ENCODE results near the gene OCA2.

OCA2 gene

DNA sequence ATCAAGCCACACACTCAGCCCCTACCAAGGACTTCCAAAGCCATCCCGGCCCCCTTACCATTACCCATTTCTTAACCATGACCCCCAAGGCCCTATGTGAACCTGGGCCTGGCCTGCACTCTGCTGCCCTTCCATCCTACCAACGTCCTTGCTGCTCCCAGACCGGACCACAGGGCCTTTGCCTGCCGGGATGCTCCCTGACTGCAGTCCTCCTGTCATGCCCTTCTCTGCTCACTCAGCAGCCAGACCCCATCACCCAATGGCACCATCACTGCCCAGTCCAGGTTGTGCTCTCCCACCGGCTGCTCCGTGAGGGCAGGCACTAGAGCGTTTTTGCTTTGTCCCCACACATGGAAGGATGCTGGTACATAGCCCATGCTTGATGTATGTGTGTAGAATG is 73.7 kb downstream of the OCA2 start:
- no peak for DNase-seq (ENCODE audit: low read depth in 1 of 2, low spot score in 1 of 2)
- no peak overlapping the region for H3K4me3 ChIP-seq (replicated peaks; ENCODE audit: insufficient read depth, low read length)
- no peak overlapping the region for H3K27ac ChIP-seq (replicated peaks)
- H3K27me3 ChIP-seq (ENCODE audit: insufficient read depth, poor library complexity, severe bottlenecking): no peaks in the 10 kb centered on the region
- TF ChIP-seq GABPA (IDR thresholded peaks at IDR 0.05; ENCODE audit: low read depth) (no peak), POLR2AphosphoS5 (IDR thresholded peaks at IDR 0.05; ENCODE audit: low read depth) (no peak), CTCF (IDR thresholded peaks at IDR 0.05; ENCODE audit: insufficient read depth, low read length) (no peak), SPI1 (IDR thresholded peaks at IDR 0.05; ENCODE audit: borderline replicate concordance, low read depth) (no peak)
- TF ChIP-seq, protein P1, sequence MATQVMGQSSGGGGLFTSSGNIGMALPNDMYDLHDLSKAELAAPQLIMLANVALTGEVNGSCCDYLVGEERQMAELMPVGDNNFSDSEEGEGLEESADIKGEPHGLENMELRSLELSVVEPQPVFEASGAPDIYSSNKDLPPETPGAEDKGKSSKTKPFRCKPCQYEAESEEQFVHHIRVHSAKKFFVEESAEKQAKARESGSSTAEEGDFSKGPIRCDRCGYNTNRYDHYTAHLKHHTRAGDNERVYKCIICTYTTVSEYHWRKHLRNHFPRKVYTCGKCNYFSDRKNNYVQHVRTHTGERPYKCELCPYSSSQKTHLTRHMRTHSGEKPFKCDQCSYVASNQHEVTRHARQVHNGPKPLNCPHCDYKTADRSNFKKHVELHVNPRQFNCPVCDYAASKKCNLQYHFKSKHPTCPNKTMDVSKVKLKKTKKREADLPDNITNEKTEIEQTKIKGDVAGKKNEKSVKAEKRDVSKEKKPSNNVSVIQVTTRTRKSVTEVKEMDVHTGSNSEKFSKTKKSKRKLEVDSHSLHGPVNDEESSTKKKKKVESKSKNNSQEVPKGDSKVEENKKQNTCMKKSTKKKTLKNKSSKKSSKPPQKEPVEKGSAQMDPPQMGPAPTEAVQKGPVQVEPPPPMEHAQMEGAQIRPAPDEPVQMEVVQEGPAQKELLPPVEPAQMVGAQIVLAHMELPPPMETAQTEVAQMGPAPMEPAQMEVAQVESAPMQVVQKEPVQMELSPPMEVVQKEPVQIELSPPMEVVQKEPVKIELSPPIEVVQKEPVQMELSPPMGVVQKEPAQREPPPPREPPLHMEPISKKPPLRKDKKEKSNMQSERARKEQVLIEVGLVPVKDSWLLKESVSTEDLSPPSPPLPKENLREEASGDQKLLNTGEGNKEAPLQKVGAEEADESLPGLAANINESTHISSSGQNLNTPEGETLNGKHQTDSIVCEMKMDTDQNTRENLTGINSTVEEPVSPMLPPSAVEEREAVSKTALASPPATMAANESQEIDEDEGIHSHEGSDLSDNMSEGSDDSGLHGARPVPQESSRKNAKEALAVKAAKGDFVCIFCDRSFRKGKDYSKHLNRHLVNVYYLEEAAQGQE (IDR thresholded peaks at IDR 0.05; ENCODE audit: insufficient replicate concordance, low read depth): no peak

GRCh38 chr15:28024889-28025250 is 74.2 kb downstream of the OCA2 start:
- TF ChIP-seq GABPA (IDR thresholded peaks at IDR 0.05; ENCODE audit: low read depth) (no peak), POLR2AphosphoS5 (IDR thresholded peaks at IDR 0.05; ENCODE audit: low read depth) (no peak), SPI1 (IDR thresholded peaks at IDR 0.05; ENCODE audit: borderline replicate concordance, low read depth) (no peak), CTCF (IDR thresholded peaks at IDR 0.05; ENCODE audit: insufficient read depth, low read length) (no peak)
- TF ChIP-seq, protein P1 (IDR thresholded peaks at IDR 0.05; ENCODE audit: insufficient replicate concordance, low read depth): no peak
- no peak overlapping the region for H3K4me3 ChIP-seq (replicated peaks; ENCODE audit: insufficient read depth, low read length)
- no peak for DNase-seq (ENCODE audit: low read depth in 1 of 2, low spot score in 1 of 2)
- no peak overlapping the region for H3K27ac ChIP-seq (replicated peaks)
- H3K27me3 ChIP-seq (ENCODE audit: insufficient read depth, poor library complexity, severe bottlenecking): no peaks in the 10 kb centered on the region

GRCh38 chr15:28023933-28024888 is 74.9 kb downstream of the OCA2 start:
- no peak overlapping the region for H3K27ac ChIP-seq (replicated peaks)
- H3K27me3 ChIP-seq (ENCODE audit: insufficient read depth, poor library complexity, severe bottlenecking): no peaks in the 10 kb centered on the region
- TF ChIP-seq SPI1 (IDR thresholded peaks at IDR 0.05; ENCODE audit: borderline replicate concordance, low read depth): no peak
- TF ChIP-seq, protein P1 (IDR thresholded peaks at IDR 0.05; ENCODE audit: insufficient replicate concordance, low read depth): no peak
- TF ChIP-seq POLR2AphosphoS5 (IDR thresholded peaks at IDR 0.05; ENCODE audit: low read depth): no peak
- TF ChIP-seq CTCF (IDR thresholded peaks at IDR 0.05; ENCODE audit: insufficient read depth, low read length): no peak
- no peak for TF ChIP-seq GABPA (IDR thresholded peaks at IDR 0.05; ENCODE audit: low read depth)
- DNase-seq (ENCODE audit: low read depth in 1 of 2, low spot score in 1 of 2): peak in 1 of 2 experiments; percentile 11
- H3K4me3 ChIP-seq (replicated peaks; ENCODE audit: insufficient read depth, low read length): no peak overlapping the region

Data from HL-60 (cell line).